Measurements from ENCODE around the gene SHC2.

GRCh38 chr19:373391-374182 lies 87.2 kb downstream of the SHC2 start:
- TF ChIP-seq CTCF (tag by site-specific recombination; IDR thresholded peaks at IDR 0.05) = no peak
- TF ChIP-seq ZNF26 (tag by site-specific recombination; IDR thresholded peaks at IDR 0.05) = no peak
- TF ChIP-seq ZNF24 (tag by site-specific recombination; IDR thresholded peaks at IDR 0.05) = no peak
- no peak for TF ChIP-seq KLF16 (tag by site-specific recombination; IDR thresholded peaks at IDR 0.05)
- no peak for TF ChIP-seq ZNF626 (tag by site-specific recombination; IDR thresholded peaks at IDR 0.05)
- no peak for TF ChIP-seq ZBTB21 (tag by site-specific recombination; IDR thresholded peaks at IDR 0.05)
- TF ChIP-seq ZNF837 (tag by site-specific recombination; IDR thresholded peaks at IDR 0.05) = no peak

Data from HEK293 (cell line).